ENCODE measurements around the gene MGMT. TPM values are rescaled to one million over a fixed set of nuclear protein-coding genes. Genes with fewer than 3 reads are reported as not detected.

MGMT gene
- total RNA-seq, 2 donors from 2014 or later = 41.1 to 50.4 TPM

DNA sequence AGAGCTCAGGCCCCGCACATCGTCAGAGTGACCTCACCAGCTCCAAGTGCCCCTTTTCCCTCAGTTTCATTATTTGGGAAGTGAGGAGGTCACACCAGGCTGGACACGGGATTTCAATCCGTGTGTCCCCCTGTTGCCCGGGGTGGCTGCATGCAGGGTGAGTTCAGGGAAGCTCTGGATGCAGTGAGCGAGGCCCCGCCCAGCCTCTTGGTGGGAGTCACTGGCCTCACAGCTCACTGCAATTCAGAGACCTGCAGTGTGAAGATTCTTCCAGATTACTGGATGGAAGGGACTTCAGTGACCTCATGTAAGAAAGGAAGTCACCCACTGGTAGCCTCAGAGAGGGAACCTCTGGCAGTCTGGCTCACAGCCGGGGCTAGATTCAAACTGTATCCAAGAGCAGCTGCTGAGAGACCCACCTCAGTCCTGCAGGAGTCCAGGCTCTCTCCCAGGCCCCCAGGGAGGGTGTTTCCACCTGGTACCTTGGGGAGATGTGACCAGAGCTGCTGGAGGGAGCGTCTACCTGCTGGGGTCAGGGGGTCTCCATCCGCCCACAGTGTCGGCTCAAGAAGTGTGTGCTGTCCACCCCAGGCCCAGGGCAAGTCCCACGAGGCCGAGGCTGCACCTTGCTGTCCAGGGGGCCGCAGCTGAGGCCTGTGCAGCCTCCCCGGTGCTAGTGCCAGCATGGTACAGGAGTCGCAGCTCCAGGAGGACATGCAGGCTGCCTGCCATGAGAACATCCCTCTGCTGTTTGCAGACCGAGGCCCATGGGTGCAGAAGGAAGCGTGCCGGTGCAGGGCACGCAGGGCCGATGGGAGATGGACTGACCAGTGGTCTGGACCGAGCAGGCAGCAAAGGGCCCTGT, 54.4 kb downstream of the MGMT start:
- no peaks in the 10 kb centered on the region for H3K36me3 ChIP-seq
- no peak overlapping the region for H3K4me3 ChIP-seq
- H3K27ac ChIP-seq = no peak overlapping the region
- H3K27me3 ChIP-seq (replicated peaks; ENCODE audit: insufficient read depth) = no peaks in the 10 kb centered on the region
- H3K9me3 ChIP-seq = no peaks in the 10 kb centered on the region
- DNase-seq (ENCODE audit: low spot score) = no peak
- H3K4me1 ChIP-seq (replicated peaks) = no peaks in the 10 kb centered on the region
- TF ChIP-seq POLR2A (IDR thresholded peaks at IDR 0.05) = no peak
- no peak for TF ChIP-seq POLR2AphosphoS5 (IDR thresholded peaks at IDR 0.05)
- no peak for TF ChIP-seq CTCF (IDR thresholded peaks at IDR 0.05)
- WGBS = 91% methylated on average over 17 of the region's 22 CpGs
- intact Hi-C loops (cut with DNase I) = no loop called here

- Histone ChIP-seq H3K4me3 (no peak overlapping the region), H3K9me3 (no peaks in the 10 kb centered on the region), H3K27ac (no peak overlapping the region), H3K36me3 (no peaks in the 10 kb centered on the region), H3K4me1 (replicated peaks) (no peaks in the 10 kb centered on the region), H3K27me3 (replicated peaks; ENCODE audit: insufficient read depth) (no peaks in the 10 kb centered on the region)
- no peak for TF ChIP-seq CTCF (IDR thresholded peaks at IDR 0.05)
- no peak for TF ChIP-seq POLR2AphosphoS5 (IDR thresholded peaks at IDR 0.05)
- no peak for TF ChIP-seq POLR2A (IDR thresholded peaks at IDR 0.05)
- intact Hi-C loops (cut with DNase I) = no loop called here
- no peak for DNase-seq (ENCODE audit: low spot score)
- WGBS = 76% methylated on average over 7 of the region's 7 CpGs
Measured at GRCh38 chr10:129522041-129522585, 55.1 kb downstream of the MGMT start.

GRCh38 chr10:129523031-129523722, 56.1 kb downstream of the MGMT start:
- Histone ChIP-seq H3K4me3 (no peak overlapping the region), H3K27ac (no peak overlapping the region), H3K9me3 (no peaks in the 10 kb centered on the region), H3K36me3 (no peaks in the 10 kb centered on the region), H3K27me3 (replicated peaks; ENCODE audit: insufficient read depth) (no peaks in the 10 kb centered on the region), H3K4me1 (replicated peaks) (no peaks in the 10 kb centered on the region)
- WGBS = 92% methylated on average over 27 of the region's 27 CpGs
- TF ChIP-seq POLR2A (IDR thresholded peaks at IDR 0.05) = no peak
- TF ChIP-seq POLR2AphosphoS5 (IDR thresholded peaks at IDR 0.05) = no peak
- TF ChIP-seq CTCF (IDR thresholded peaks at IDR 0.05) = no peak
- DNase-seq (ENCODE audit: low spot score) = no peak
- intact Hi-C loops (cut with DNase I) = no loop called here

DNA sequence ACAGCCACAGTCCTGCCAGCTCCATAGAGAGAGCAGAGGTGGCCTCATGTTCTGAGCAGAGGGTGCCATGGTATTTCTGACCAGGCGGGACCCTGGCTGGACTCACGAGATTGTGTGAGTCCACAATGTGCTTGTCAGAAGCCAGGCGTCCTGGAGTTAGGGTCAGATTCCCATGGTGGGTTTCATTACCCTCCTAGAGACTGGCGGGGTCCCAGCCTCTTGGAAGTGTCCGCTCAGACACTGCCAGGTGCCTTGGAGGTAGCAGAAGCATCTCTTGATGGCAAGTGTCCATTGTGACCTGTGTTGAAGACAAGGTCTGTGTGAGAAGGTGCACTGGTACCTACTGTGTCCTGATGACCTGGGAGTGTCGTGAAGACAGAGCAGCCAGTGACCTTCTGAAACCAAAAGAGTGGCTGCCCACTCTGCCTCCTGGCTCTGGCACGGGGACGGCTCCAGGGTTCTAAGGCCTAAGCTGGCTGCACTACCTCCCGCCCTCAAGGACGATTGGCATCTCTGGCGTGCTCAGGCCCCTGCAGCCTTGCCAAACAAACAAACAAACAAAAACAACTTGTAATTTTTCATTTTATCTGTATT, 56.8 kb downstream of the MGMT start:
- intact Hi-C loops (cut with DNase I) = no loop called here
- H3K27me3 ChIP-seq (replicated peaks; ENCODE audit: insufficient read depth) = no peaks in the 10 kb centered on the region
- no peaks in the 10 kb centered on the region for H3K36me3 ChIP-seq
- H3K27ac ChIP-seq = no peak overlapping the region
- H3K4me1 ChIP-seq (replicated peaks) = no peaks in the 10 kb centered on the region
- H3K9me3 ChIP-seq = no peaks in the 10 kb centered on the region
- TF ChIP-seq POLR2A (IDR thresholded peaks at IDR 0.05) (no peak), CTCF (IDR thresholded peaks at IDR 0.05) (no peak), POLR2AphosphoS5 (IDR thresholded peaks at IDR 0.05) (no peak)
- no peak for DNase-seq (ENCODE audit: low spot score)
- WGBS = 88% methylated on average over 11 of the region's 11 CpGs
- H3K4me3 ChIP-seq = no peak overlapping the region
